OCI-LY7 (cell line): Measurements from ENCODE around the gene C7orf57. TPM values are rescaled to one million over a fixed set of nuclear protein-coding genes. Genes with fewer than 3 reads are reported as not detected.

Experiments used
- BruUV-seq: library from RNA; stranded (reverse); fragments of 400-500 nt; replicated peaks from 2 replicates; lab custom pipeline; 2021; lab: Mats Ljungman, UMichigan
- CTCF ChIA-PET: fragments of 300-600 bp; sonication (Branson Sonifier 250); formaldehyde crosslinking; loops from one replicate; lab custom pipeline; 2022; ENCODE audit warnings: antibody characterized with exemption; ENCODE audit not compliant: unreplicated experiment; lab: Charles Lee
- POLR2A ChIA-PET: fragments of 300-600 bp; sonication (Branson Sonifier 250); formaldehyde crosslinking; loops from one replicate; lab custom pipeline; 2022; ENCODE audit warnings: antibody characterized with exemption; lab: Charles Lee
- DNase-seq: peaks from one replicate; pipeline ENCODE4 v3.0.0-alpha.2; 2015; ENCODE audit warnings: low spot score
- H2AFZ ChIP-seq: fragments of 200-600 bp; sonication (generic), shearing (Covaris generic); 2 replicates; pipeline ENCODE4 v1.6.1; 2014; ENCODE audit warnings: mild to moderate bottlenecking, antibody characterized with exemption, low read length, moderate library complexity
- H3K27ac ChIP-seq: fragments of 200-600 bp; sonication (generic); 2 replicates; pipeline ENCODE4 v1.5.1; 2014; ENCODE audit warnings: mixed run types, low read depth, mild to moderate bottlenecking, moderate library complexity, low read length, inconsistent platforms; ENCODE audit not compliant: poor library complexity, severe bottlenecking
- H3K36me3 ChIP-seq: fragments of 200-600 bp; sonication (generic); 2 replicates; pipeline ENCODE4 v1.6.1; 2014; ENCODE audit warnings: mild to moderate bottlenecking, antibody characterized with exemption, low read length, moderate library complexity, mixed read lengths; ENCODE audit not compliant: insufficient read depth
- H3K4me1 ChIP-seq: fragments of 200-600 bp; sonication (generic); 2 replicates; pipeline ENCODE4 v1.5.1; 2014; ENCODE audit warnings: mild to moderate bottlenecking, low read length; ENCODE audit not compliant: insufficient read depth, poor library complexity, severe bottlenecking
- H3K4me2 ChIP-seq: fragments of 200-600 bp; sonication (generic); 2 replicates; pipeline ENCODE4 v1.6.1; 2014; ENCODE audit warnings: mild to moderate bottlenecking, low read length
- H3K4me3 ChIP-seq: fragments of 200-600 bp; sonication (generic); 2 replicates; pipeline ENCODE4 v1.5.1; 2014; ENCODE audit warnings: mild to moderate bottlenecking, low read depth, low read length; ENCODE audit not compliant: poor library complexity, severe bottlenecking
- H3K79me2 ChIP-seq: fragments of 200-600 bp; sonication (generic); 2 replicates; pipeline ENCODE4 v1.6.1; 2016; ENCODE audit warnings: low read depth, mild to moderate bottlenecking, low read length, moderate library complexity, mixed read lengths; ENCODE audit not compliant: insufficient read depth
- H3K9me2 ChIP-seq: fragments of 200-600 bp; sonication (generic); 2 replicates; pipeline ENCODE4 v1.6.1; 2016; ENCODE audit warnings: mild to moderate bottlenecking, low read length, mixed read lengths; ENCODE audit not compliant: insufficient read depth
- H3K9me3 ChIP-seq: fragments of 200-600 bp; sonication (generic); 2 replicates; pipeline ENCODE4 v1.6.1; 2014; ENCODE audit warnings: mild to moderate bottlenecking, mixed run types, low read length, mixed read lengths
- H4K20me1 ChIP-seq: fragments of 200-600 bp; sonication (generic); 2 replicates; pipeline ENCODE4 v1.6.1; 2014; ENCODE audit warnings: mild to moderate bottlenecking, antibody characterized with exemption, low read length, moderate library complexity, mixed read lengths; ENCODE audit not compliant: insufficient read depth
- EZH2phosphoT487 ChIP-seq: fragments of 200-600 bp; sonication (generic); IDR thresholded peaks from 2 replicates; pipeline ENCODE4 v1.6.1; 2018; ENCODE audit warnings: low read depth, borderline replicate concordance, mild to moderate bottlenecking, mixed run types, antibody characterized with exemption, low read length, moderate library complexity, mixed read lengths
- intact Hi-C: fragments of 100-400 bp; cut with micrococcal nuclease; formaldehyde crosslinking; loops from one replicate; pipeline ENCODE4 v1.10.0; 2022; ENCODE audit not compliant: unreplicated experiment
- total RNA-seq, 2 experiments: library from RNA; depleted of rRNA in 1 of 2; stranded (reverse); fragments of >200 nt in 1 of 2; shearing (Covaris generic) in 1 of 2; gene quantifications; 2 replicates each; pipeline ENCODE4 v1.2.3, GENCODE V29; 2014 to 2022
- TF ChIP-seq, protein P1 (sequence below): fragments of 200-600 bp; sonication (generic); conservative IDR thresholded peaks from 2 replicates; pipeline ENCODE4 v1.5.1; 2014; ENCODE audit warnings: mild to moderate bottlenecking, antibody characterized with exemption, low read length, moderate library complexity, mixed read lengths

Gene C7orf57
- total RNA-seq, 2 experiments from 2014 or later: 0.25 to 0.29 TPM

GRCh38 chr7:48085433-48085791 is 50.1 kb downstream of the C7orf57 start:
- H3K9me2 ChIP-seq: no peaks in the 10 kb centered on the region
- TF ChIP-seq, protein P1, sequence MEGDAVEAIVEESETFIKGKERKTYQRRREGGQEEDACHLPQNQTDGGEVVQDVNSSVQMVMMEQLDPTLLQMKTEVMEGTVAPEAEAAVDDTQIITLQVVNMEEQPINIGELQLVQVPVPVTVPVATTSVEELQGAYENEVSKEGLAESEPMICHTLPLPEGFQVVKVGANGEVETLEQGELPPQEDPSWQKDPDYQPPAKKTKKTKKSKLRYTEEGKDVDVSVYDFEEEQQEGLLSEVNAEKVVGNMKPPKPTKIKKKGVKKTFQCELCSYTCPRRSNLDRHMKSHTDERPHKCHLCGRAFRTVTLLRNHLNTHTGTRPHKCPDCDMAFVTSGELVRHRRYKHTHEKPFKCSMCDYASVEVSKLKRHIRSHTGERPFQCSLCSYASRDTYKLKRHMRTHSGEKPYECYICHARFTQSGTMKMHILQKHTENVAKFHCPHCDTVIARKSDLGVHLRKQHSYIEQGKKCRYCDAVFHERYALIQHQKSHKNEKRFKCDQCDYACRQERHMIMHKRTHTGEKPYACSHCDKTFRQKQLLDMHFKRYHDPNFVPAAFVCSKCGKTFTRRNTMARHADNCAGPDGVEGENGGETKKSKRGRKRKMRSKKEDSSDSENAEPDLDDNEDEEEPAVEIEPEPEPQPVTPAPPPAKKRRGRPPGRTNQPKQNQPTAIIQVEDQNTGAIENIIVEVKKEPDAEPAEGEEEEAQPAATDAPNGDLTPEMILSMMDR: no peak
- TF ChIP-seq EZH2phosphoT487: no peak
- ChIA-PET CTCF (no interaction called here), POLR2A (interaction anchor here (1.3 kb wide), 1 partner anchor 11 kb away, joined by 3 read pairs; no protein-coding TSS in a partner anchor)
- H3K4me1 ChIP-seq: peaks cover 31% of the 10 kb centered on the region
- H3K4me2 ChIP-seq: peak overlapping the region; percentile 1; the same call in 1 of the 2 replicates
- peak overlapping the region; percentile 51; the same call in 1 of the 2 replicates for H2AFZ ChIP-seq
- no TSS peak for BruUV-seq
- no peaks in the 10 kb centered on the region for H4K20me1 ChIP-seq
- H3K36me3 ChIP-seq: no peaks in the 10 kb centered on the region
- no peak overlapping the region for H3K4me3 ChIP-seq
- H3K27ac ChIP-seq: no peak overlapping the region
- H3K9me3 ChIP-seq: no peaks in the 10 kb centered on the region
- H3K79me2 ChIP-seq: no peaks in the 10 kb centered on the region
- DNase-seq: no peak
- intact Hi-C loops: no loop called here

DNA sequence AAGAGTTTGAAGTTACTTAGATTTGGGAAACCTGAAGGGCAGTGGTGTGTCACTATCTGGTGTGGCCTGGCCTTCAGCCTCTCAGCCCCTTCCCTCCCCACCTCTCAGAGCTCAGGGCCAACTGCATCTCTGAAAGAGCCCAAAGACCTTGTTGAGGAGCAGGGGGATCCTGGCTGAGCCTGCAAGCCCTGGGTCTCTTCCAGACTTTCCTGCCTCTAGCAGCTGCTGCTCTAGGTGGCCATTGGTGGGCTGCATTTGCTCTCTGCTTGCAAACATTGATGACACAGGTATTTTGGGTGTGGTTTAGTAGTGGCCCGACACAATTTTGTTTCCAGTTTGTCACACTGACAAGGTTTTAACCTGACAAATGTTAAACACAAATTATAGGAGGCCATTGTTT is 50.6 kb downstream of the C7orf57 start:
- ChIA-PET CTCF (no interaction called here), POLR2A (interaction anchor here (0.6 kb wide), 1 partner anchor 1758 kb away, joined by 3 read pairs; no protein-coding TSS in a partner anchor)
- Histone ChIP-seq H3K9me3 (no peaks in the 10 kb centered on the region), H3K9me2 (no peaks in the 10 kb centered on the region), H4K20me1 (no peaks in the 10 kb centered on the region), H3K27ac (no peak overlapping the region), H3K36me3 (no peaks in the 10 kb centered on the region), H3K79me2 (no peaks in the 10 kb centered on the region), H3K4me1 (peaks cover 31% of the 10 kb centered on the region), H3K4me3 (no peak overlapping the region), H2AFZ (peak overlapping the region; percentile 51; the same call in 1 of the 2 replicates), H3K4me2 (no peak overlapping the region)
- no peak for TF ChIP-seq EZH2phosphoT487
- TF ChIP-seq, protein P1: no peak
- DNase-seq: no peak
- intact Hi-C loops: no loop called here
- no TSS peak for BruUV-seq

GRCh38 chr7:48087349-48087748 is 52.0 kb downstream of the C7orf57 start:
- Histone ChIP-seq H3K27ac (peak overlapping the region; percentile 16), H3K4me3 (no peak overlapping the region), H3K9me2 (no peaks in the 10 kb centered on the region), H3K9me3 (no peaks in the 10 kb centered on the region), H2AFZ (peak overlapping the region; percentile 42; the same call in 1 of the 2 replicates), H3K4me2 (peak overlapping the region; percentile 96; the same call in 1 of the 2 replicates), H3K79me2 (no peaks in the 10 kb centered on the region), H4K20me1 (no peaks in the 10 kb centered on the region), H3K4me1 (peaks cover 31% of the 10 kb centered on the region), H3K36me3 (no peaks in the 10 kb centered on the region)
- no TSS peak for BruUV-seq
- ChIA-PET POLR2A (interaction anchor here (0.7 kb wide), 1 partner anchor 1371 kb away, joined by 3 read pairs; no protein-coding TSS in a partner anchor), CTCF (no interaction called here)
- intact Hi-C loops: loop anchor here (1.0 kb wide), 1 partner anchor 96 kb away; no protein-coding TSS in a partner anchor
- peak; percentile 36 for DNase-seq
- TF ChIP-seq, protein P1: no peak
- TF ChIP-seq EZH2phosphoT487: no peak
